Renal cortex interstitium (tissue), 15 donors: ENCODE results near the gene TSSK3. TPM values are rescaled to one million over a fixed set of nuclear protein-coding genes. Genes with fewer than 3 reads are reported as not detected.

ENCODE experiments used
- DNase-seq, 11 donors: peaks; one replicate each; pipeline ENCODE4 v3.0.0-alpha.2; 2013; ENCODE audit warnings: low read depth in 9 of 11, low spot score in 4 of 11; ENCODE audit errors: extremely low read depth in 1 of 11
- long read RNA-seq, 16 experiments: transcript quantifications; one replicate each; lab custom pipeline, GENCODE V29; 2026
- polyA plus RNA-seq, 3 donors: library from polyadenylated mRNA; unstranded; fragments of 120-200 nt; gene quantifications; one replicate each; pipeline ENCODE4 v1.2.1, GENCODE V29; 2013; ENCODE audit not compliant: insufficient read length in 3 of 3

TSSK3 gene
- 1 to 10 TPM; 3.6 to 8.8 (median 4.2) TPM for polyA plus RNA-seq
- long read RNA-seq, donor 1 = 0 reads
- long read RNA-seq, donor 2 = 0 reads
- long read RNA-seq, donor 3 = 0 reads
- long read RNA-seq, donor 4, partial matches to known transcripts = 13 of 22 reads
- long read RNA-seq, donor 4, other reads (novel, unspliced or antisense) = 9 of 22 reads
- long read RNA-seq, donor 5 = 0 reads
- long read RNA-seq, donor 6, partial matches to known transcripts = 13 of 21 reads
- long read RNA-seq, donor 6, other reads (novel, unspliced or antisense) = 7 of 21 reads
- long read RNA-seq, donor 7 = 0 reads
- long read RNA-seq, donor 8, partial matches to known transcripts = 36 of 55 reads
- long read RNA-seq, donor 8, other reads (novel, unspliced or antisense) = 19 of 55 reads
- long read RNA-seq, donor 9 = 0 reads
- long read RNA-seq, donor 10 = 0 reads
- long read RNA-seq, donor 11 = 0 reads
- long read RNA-seq, donor 12 = 0 reads
- long read RNA-seq, donor 13, partial matches to known transcripts = 5 of 5 reads
- long read RNA-seq, donor 13, other reads (novel, unspliced or antisense) = 0 of 5 reads
- long read RNA-seq, donor 14 = 0 reads
- long read RNA-seq, donor 15 = 0 reads
- long read RNA-seq, donor 16, partial matches to known transcripts = 0 of 9 reads
- long read RNA-seq, donor 16, other reads (novel, unspliced or antisense) = 6 of 9 reads

GRCh38 chr1:32362474-32363313 is at the start of gene TSSK3, which contains the start of gene FAM229A:
TSSK3 (plus strand) TSS chr1:32362539; CDS start chr1:32362702, 163 bp downstream.
FAM229A (minus strand) TSS chr1:32362485; CDS start chr1:32362091, 394 bp downstream.
- DNase-seq = no peak

GRCh38 chr1:32316903-32317277 is 45.4 kb upstream of the TSSK3 start:
- DNase-seq = no peak

- no peak for DNase-seq
Measured at GRCh38 chr1:32318127-32318869, 44.0 kb upstream of the TSSK3 start.

GRCh38 chr1:32321712-32322291 is 40.5 kb upstream of the TSSK3 start:
- no peak for DNase-seq

- DNase-seq = no peak
Measured at GRCh38 chr1:32327204-32327603, 35.1 kb upstream of the TSSK3 start.

- no peak for DNase-seq
Measured at GRCh38 chr1:32329931-32330466, 32.3 kb upstream of the TSSK3 start.

- DNase-seq = peak in 2 of 11 donors; percentile 28 to 33
Measured at GRCh38 chr1:32330558-32331151, 31.7 kb upstream of the TSSK3 start.

- DNase-seq = no peak
Measured at GRCh38 chr1:32331549-32331948, 30.8 kb upstream of the TSSK3 start.

- DNase-seq = no peak
Measured at GRCh38 chr1:32332290-32333079, 29.9 kb upstream of the TSSK3 start.

GRCh38 chr1:32333251-32333963 is 28.9 kb upstream of the TSSK3 start:
- DNase-seq = no peak

- DNase-seq = no peak
Measured at GRCh38 chr1:32334274-32334861, 28.0 kb upstream of the TSSK3 start.

GRCh38 chr1:32334864-32335534 is 27.3 kb upstream of the TSSK3 start:
- peak in 2 of 11 donors; percentile 54 to 59 for DNase-seq

- DNase-seq = no peak
Measured at GRCh38 chr1:32335535-32335789, 26.9 kb upstream of the TSSK3 start.

- DNase-seq = peak in 9 of 11 donors; percentile 47 to 86 (median 77)
Measured at GRCh38 chr1:32335790-32336590, 26.3 kb upstream of the TSSK3 start, which contains the start of gene MARCKSL1. MARCKSL1 (minus strand) TSS chr1:32336233; CDS start chr1:32336033, 200 bp downstream.

GRCh38 chr1:32336591-32336932 is 25.8 kb upstream of the TSSK3 start:
- DNase-seq = no peak
